Psoas muscle (tissue), 8 donors: ENCODE results near the gene P2RX3. TPM values are rescaled to one million over a fixed set of nuclear protein-coding genes. Genes with fewer than 3 reads are reported as not detected.

Source experiments
- ATAC-seq, 4 donors: fragments of 200-7000 bp; cut with Tn5 transposase; one replicate each; pipeline ENCODE4 v1.9.1; 2020; ENCODE audit warnings: moderate library complexity in 3 of 4, mild to moderate bottlenecking in 2 of 4
- DNase-seq, 2 donors: peaks; one replicate each; pipeline ENCODE4 v3.0.0-alpha.2; 2020
- H3K27ac ChIP-seq: fragments of 200-600 bp; one replicate; pipeline ENCODE4 v1.8.0; 2022
- H3K27me3 ChIP-seq, 3 donors: fragments of 200-600 bp in 1 of 3; one replicate each; pipeline versions ENCODE4 v1.6.1 to v1.8.0; 2013 to 2022; ENCODE audit warnings: low read length in 2 of 3, mild to moderate bottlenecking in 2 of 3, moderate library complexity in 1 of 3; ENCODE audit not compliant: insufficient read depth in 3 of 3
- H3K36me3 ChIP-seq, 2 donors: fragments of 200-600 bp in 1 of 2; one replicate each; pipeline versions ENCODE4 v1.6.1 to v1.8.0; 2013 to 2022; ENCODE audit warnings: low read depth in 1 of 2, mild to moderate bottlenecking in 1 of 2, moderate library complexity in 1 of 2; ENCODE audit not compliant: insufficient read depth in 1 of 2
- H3K4me1 ChIP-seq: fragments of 200-600 bp; one replicate; pipeline ENCODE4 v1.8.0; 2022
- H3K4me3 ChIP-seq: fragments of 200-600 bp; one replicate; pipeline ENCODE4 v1.8.0; 2022; ENCODE audit warnings: mild to moderate bottlenecking
- H3K9me3 ChIP-seq: fragments of 200-600 bp; one replicate; pipeline ENCODE4 v1.8.0; 2022
- WGBS, 3 donors: extraction: QIAGEN DNeasy Blood & Tissue Kit; methylation state at CpG; one replicate each; pipeline versions ENCODE4 v1.1.6 to v1.1.7; 2013; 5-methylcytosine and 5-hydroxymethylcytosine counted together
- intact Hi-C, 2 donors: fragments of 100-400 bp; cut with DNase I; formaldehyde crosslinking; loops; one replicate each; pipeline versions ENCODE4 v1.11.0 to v1.14.2; 2022
- polyA plus RNA-seq, 3 donors: library from polyadenylated mRNA; stranded (reverse); fragments of 200-250 nt; gene quantifications; one replicate each; pipeline ENCODE4 v1.2.3, GENCODE V29; 2013
- total RNA-seq, 4 donors: library from RNA; stranded (reverse); fragmentation: NEBNext Ultra II Directional in 2 of 4; extraction: Animal tissue kit (Norgen Biotek cat#: 25700) in 2 of 4; gene quantifications; one replicate each; pipeline versions ENCODE4 v1.2.1 to v1.2.4, GENCODE V29; 2021 to 2023
- TF ChIP-seq, protein P1 (sequence below): fragments of 200-600 bp; IDR thresholded peaks from one replicate; pipeline ENCODE4 v1.8.0; 2022; ENCODE audit warnings: antibody characterized with exemption
- donor health status: healthy with polysubstance abuse.
- donor health status: DM: no; HTN: no; CAD: no; lungs with moderate emphysema.
- donor health status: Bipolar disorder and iron deficiency.
- donor health status: healthy.
- donor health status: DM: yes; HTN: yes; CAD: no.
- donor health status: DM: no; HTN: no; CAD: no.
- donor health status: DM: no; HTN: no; CAD: no.
- donor health status: DM: yes; HTN: yes; CAD: no.

The P2RX3 gene
- total and polyA plus RNA-seq, 7 donors = 0.21 to 0.90 (median 0.40) TPM

DNA sequence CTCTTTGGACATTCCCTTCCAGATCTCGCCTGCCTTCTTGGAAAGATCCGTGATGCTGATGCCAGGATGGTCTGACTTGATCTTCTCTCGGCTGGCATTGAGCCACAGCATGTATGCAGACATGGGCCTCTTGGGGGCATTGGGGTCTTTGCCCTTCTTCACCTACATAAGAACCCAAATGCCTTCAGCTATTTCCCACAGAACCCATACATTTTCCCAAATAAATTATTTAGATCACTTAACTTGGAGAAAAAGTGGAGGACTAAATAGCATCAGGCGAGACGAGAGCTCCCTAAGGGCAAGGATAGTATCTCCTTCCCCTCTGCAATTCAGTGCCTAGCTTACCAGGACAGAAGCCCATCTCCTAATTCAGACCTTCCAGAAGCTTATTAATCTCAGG is 10.4 kb upstream of the P2RX3 start:
- no peaks in the 10 kb centered on the region for H3K27me3 ChIP-seq
- H3K36me3 ChIP-seq = peaks cover 3 to 70% of the 10 kb centered on the region in 2 donors
- no peak for DNase-seq
- H3K9me3 ChIP-seq = no peaks in the 10 kb centered on the region
- intact Hi-C loops = no loop called here
- ATAC-seq = no peak
- no peak overlapping the region for H3K4me3 ChIP-seq
- peaks cover 22% of the 10 kb centered on the region for H3K4me1 ChIP-seq
- WGBS, 3 donors = 90 to 93% (median 92%) methylated on average over 5 of the region's 5 CpGs
- no peak overlapping the region for H3K27ac ChIP-seq
- TF ChIP-seq, protein P1, sequence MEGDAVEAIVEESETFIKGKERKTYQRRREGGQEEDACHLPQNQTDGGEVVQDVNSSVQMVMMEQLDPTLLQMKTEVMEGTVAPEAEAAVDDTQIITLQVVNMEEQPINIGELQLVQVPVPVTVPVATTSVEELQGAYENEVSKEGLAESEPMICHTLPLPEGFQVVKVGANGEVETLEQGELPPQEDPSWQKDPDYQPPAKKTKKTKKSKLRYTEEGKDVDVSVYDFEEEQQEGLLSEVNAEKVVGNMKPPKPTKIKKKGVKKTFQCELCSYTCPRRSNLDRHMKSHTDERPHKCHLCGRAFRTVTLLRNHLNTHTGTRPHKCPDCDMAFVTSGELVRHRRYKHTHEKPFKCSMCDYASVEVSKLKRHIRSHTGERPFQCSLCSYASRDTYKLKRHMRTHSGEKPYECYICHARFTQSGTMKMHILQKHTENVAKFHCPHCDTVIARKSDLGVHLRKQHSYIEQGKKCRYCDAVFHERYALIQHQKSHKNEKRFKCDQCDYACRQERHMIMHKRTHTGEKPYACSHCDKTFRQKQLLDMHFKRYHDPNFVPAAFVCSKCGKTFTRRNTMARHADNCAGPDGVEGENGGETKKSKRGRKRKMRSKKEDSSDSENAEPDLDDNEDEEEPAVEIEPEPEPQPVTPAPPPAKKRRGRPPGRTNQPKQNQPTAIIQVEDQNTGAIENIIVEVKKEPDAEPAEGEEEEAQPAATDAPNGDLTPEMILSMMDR = no peak

DNA sequence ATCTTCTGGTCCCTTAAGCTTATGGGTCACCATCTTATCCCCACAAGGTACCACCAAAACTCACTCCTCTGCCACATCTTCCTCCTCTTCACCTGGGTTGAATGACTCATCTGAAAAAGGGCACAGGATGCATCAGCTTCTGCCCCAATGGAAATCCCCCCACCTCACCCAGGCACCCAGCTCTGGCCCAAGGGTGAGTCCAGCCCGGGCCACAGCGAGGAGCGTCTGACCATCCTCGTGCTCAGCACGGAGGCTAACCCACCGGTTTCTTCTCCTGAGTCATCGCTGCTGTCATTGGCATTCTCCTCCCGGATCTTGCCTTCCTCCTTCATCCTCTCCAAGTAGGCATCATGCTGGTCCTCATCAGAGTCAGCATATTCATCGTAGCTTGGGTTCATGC is 8.1 kb upstream of the P2RX3 start:
- DNase-seq = no peak
- ATAC-seq = no peak
- TF ChIP-seq, protein P1 = no peak
- Histone ChIP-seq H3K27me3 (no peaks in the 10 kb centered on the region), H3K4me1 (peaks cover 22% of the 10 kb centered on the region), H3K4me3 (no peak overlapping the region), H3K27ac (no peak overlapping the region), H3K36me3 (peaks cover 3 to 91% of the 10 kb centered on the region in 2 donors), H3K9me3 (no peaks in the 10 kb centered on the region)
- WGBS, 3 donors = 87 to 93% (median 89%) methylated on average over 9 of the region's 9 CpGs
- intact Hi-C loops = no loop called here

DNA sequence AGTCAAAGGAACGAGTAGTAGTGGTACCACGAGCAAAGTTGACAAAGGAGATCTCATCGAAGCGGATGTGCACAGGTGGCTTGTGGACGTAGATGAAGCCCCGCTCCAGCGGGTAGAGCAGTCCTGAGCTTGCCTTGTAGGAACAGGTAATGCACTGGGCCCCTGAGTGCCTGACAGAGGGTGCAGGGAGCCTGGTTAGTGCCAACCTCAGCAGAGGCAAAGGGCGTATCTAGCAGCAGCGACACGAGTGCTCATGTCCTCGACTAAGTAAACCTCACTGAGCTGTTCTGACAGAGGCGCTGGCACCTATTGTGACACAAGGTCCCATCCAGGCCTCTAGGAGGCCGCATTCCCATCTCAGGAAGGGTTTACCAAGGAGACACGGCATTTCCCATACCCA is 6.4 kb upstream of the P2RX3 start:
- no peaks in the 10 kb centered on the region for H3K9me3 ChIP-seq
- no peak for ATAC-seq
- WGBS, 3 donors = 88 to 95% (median 94%) methylated on average over 14 of the region's 14 CpGs
- H3K27ac ChIP-seq = no peak overlapping the region
- no peaks in the 10 kb centered on the region for H3K27me3 ChIP-seq
- peaks cover 18% of the 10 kb centered on the region for H3K4me1 ChIP-seq
- no peak for DNase-seq
- H3K36me3 ChIP-seq = peaks cover 3 to 81% of the 10 kb centered on the region in 2 donors
- no peak overlapping the region for H3K4me3 ChIP-seq
- intact Hi-C loops = no loop called here
- TF ChIP-seq, protein P1 = no peak

DNA sequence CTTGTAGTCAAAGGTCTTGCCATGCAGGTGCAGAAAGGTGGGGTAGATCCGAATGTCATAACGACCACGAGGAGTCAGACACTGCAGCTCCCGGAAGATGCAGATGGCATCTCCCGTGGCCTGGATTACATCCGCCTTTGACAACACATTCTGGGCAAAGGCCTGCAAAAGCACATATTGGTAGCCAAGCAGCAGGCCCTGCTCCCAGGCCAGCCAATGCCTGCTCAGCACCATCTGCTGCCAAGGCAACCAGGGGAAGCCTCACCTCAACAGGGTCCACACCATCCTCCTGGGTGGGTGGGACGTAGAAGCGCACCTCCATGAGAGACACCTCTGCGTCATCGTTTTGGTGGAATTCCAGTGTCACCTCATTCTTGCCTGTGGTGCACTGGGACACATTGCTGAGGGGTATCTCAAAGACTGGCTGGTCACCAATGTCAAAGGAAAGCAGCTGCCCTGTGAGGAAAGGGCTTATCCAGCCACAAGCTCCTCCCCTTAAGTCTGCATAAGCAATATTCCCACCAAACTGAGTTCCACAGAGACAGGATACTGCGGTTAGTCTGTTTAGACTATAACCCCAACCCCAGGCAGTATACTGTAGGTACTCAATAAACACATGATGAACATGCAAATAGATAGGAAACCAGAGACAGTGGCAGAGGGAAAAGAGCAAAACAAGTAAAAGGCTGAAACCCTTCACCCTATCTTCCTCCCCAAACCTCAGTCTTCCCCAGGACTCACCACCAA is 5.3 kb upstream of the P2RX3 start:
- ATAC-seq (no peak), DNase-seq (peak in 1 of 2 donors; percentile 42)
- Histone ChIP-seq H3K36me3 (peaks cover 3 to 70% of the 10 kb centered on the region in 2 donors), H3K9me3 (no peaks in the 10 kb centered on the region), H3K4me3 (no peak overlapping the region), H3K4me1 (peaks cover 18% of the 10 kb centered on the region), H3K27ac (no peak overlapping the region), H3K27me3 (no peaks in the 10 kb centered on the region)
- 85 to 95% (median 93%) methylated on average over 11 of the region's 11 CpGs for WGBS, 3 donors
- TF ChIP-seq, protein P1 = no peak
- intact Hi-C loops = no loop called here

DNA sequence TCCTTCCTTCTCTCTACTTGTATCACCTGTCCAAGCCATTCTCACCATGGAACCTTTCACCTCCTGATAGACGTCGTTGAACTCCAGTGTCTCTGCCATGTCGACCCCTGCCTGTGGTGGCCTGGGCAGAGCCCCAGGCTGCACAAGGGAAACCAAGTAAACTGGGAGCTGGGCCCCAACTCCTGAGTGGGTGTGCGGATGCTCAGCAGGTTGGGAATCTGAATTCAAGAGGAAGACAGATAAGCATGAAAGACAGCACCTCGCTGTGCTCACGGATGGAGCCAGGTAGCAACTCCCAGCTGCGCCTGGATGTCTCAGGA is 3.2 kb upstream of the P2RX3 start:
- intact Hi-C loops = no loop called here
- Histone ChIP-seq H3K4me1 (peaks cover 18% of the 10 kb centered on the region), H3K36me3 (peaks cover 3 to 49% of the 10 kb centered on the region in 2 donors), H3K4me3 (peak overlapping the region; percentile 85), H3K27me3 (no peaks in the 10 kb centered on the region), H3K9me3 (no peaks in the 10 kb centered on the region), H3K27ac (peak overlapping the region; percentile 81)
- no peak for DNase-seq
- no peak for ATAC-seq
- TF ChIP-seq, protein P1 = no peak
- WGBS, 3 donors = 2 to 7% (median 3%) methylated on average over 7 of the region's 7 CpGs
